H1 (cell line): ENCODE measurements around the gene NEBL.

Experiments
- CREB1 ChIP-seq: IDR thresholded peaks from 2 replicates; pipeline ENCODE4 v1.6.1; 2012; ENCODE audit warnings: inconsistent platforms
- EP300 ChIP-seq, 2 experiments: IDR thresholded peaks; 1 replicate in 1 of 2; 2 replicates in 1 of 2; pipeline ENCODE4 v1.6.1; 2011 to 2012; ENCODE audit warnings: low read depth in 2 of 2, low read length in 2 of 2, mild to moderate bottlenecking in 2 of 2, borderline replicate concordance in 1 of 2, inconsistent platforms in 1 of 2, moderate library complexity in 1 of 2
- EZH2 ChIP-seq: fragments of 200-600 bp; sonication (generic); IDR thresholded peaks from 2 replicates; pipeline ENCODE4 v1.7.1; 2012; ENCODE audit warnings: low read depth, mild to moderate bottlenecking, moderate library complexity, low read length, inconsistent platforms; ENCODE audit not compliant: severe bottlenecking
- MAX ChIP-seq: IDR thresholded peaks from 2 replicates; pipeline ENCODE4 v1.6.1; 2012; ENCODE audit warnings: inconsistent platforms
- POLR2A ChIP-seq, 2 experiments: IDR thresholded peaks; 1 replicate in 1 of 2; 2 replicates in 1 of 2; pipeline ENCODE4 v1.6.1; 2011; ENCODE audit warnings: low read depth in 2 of 2, low read length in 2 of 2, mild to moderate bottlenecking in 2 of 2; ENCODE audit errors: control extremely low read depth in 1 of 2
- RFX5 ChIP-seq: IDR thresholded peaks from 2 replicates; pipeline ENCODE4 v1.6.1; 2011; ENCODE audit warnings: low read depth, low read length, improper control_type of control experiment, borderline replicate concordance
- TCF12 ChIP-seq: IDR thresholded peaks from 2 replicates; pipeline ENCODE4 v1.6.1; 2011; ENCODE audit warnings: low read depth, mild to moderate bottlenecking, low read length

DNA sequence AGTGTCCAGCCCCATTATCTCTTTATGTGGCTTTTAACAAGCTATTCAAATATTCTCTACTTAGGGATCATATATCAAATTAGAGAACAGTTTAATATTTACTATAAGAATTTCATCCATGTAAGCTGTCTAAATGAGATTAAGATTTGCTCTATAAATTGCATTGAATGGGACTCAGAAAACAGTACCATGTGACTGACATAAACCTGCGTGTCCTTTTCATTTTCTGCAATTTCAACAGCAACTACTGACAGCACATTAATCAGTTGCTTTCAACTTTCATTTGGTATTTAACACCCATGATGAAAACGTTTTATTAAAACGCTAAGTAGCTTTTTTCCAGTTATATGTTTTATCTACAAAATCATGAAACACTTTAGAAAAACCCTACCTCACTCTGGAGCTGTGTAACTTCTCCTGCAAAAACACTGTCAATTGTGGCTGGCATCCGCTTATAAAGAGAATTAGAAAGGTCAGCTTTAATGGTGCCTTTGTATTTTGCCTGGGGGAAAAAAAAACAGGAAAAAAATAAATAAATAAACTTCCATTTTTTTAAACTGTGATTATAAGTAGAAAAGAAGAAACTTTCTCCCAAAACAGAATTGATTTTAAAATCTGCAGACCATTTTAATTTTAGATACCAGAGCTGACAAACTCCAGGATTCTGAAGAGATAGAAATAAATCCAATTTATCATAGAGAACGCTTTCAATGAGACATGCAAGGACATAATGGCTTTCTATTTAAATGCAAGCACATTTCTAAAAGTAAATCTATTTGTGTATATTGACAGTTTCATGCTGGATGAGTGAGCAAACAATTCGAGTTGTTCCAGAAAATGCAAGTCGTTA lies 9.2 kb downstream of the NEBL start:
- TF ChIP-seq EP300 (IDR thresholded peaks at IDR 0.05; ENCODE audit: borderline replicate concordance in 1 of 2, low read depth in 2 of 2, low read length in 2 of 2) = no peak
- no peak for TF ChIP-seq RFX5
- no peak for TF ChIP-seq CREB1
- TF ChIP-seq POLR2A (IDR thresholded peaks at IDR 0.05; ENCODE audit: control extremely low read depth in 1 of 2, low read depth in 2 of 2, low read length in 2 of 2) = no peak
- TF ChIP-seq TCF12 = no peak
- TF ChIP-seq MAX = no peak
- no peak for TF ChIP-seq EZH2
